Stomach (tissue), 9 donors: ENCODE measurements around the gene ZSCAN18. TPM values are rescaled to one million over a fixed set of nuclear protein-coding genes. Genes with fewer than 3 reads are reported as not detected.

Source experiments
- DNase-seq, 2 donors: peaks; one replicate each; pipeline versions ENCODE4 v3.0.0 to v3.0.0-alpha.2; 2013 to 2019
- H3K27ac ChIP-seq, 5 donors: fragments of 200-600 bp in 4 of 5; sonication (generic) in 4 of 5; one replicate each; pipeline ENCODE4 v1.5.1; 2013 to 2019; ENCODE audit warnings: mild to moderate bottlenecking in 1 of 5, moderate library complexity in 1 of 5
- H3K27me3 ChIP-seq, 3 donors: fragments of 200-600 bp; sonication (generic); one replicate each; pipeline ENCODE4 v1.5.1; 2017 to 2019; ENCODE audit warnings: mixed run types in 1 of 3
- H3K36me3 ChIP-seq, 4 donors: fragments of 200-600 bp; sonication (generic); 1 replicate in 3 of 4; 2 replicates in 1 of 4; pipeline ENCODE4 v1.5.1; 2016 to 2019
- H3K4me1 ChIP-seq, 4 donors: fragments of 200-600 bp; sonication (generic); one replicate each; pipeline ENCODE4 v1.5.1; 2016 to 2019
- H3K4me3 ChIP-seq, 4 donors: fragments of 200-600 bp; sonication (generic) in 3 of 4; one replicate each; pipeline ENCODE4 v1.5.1; 2016 to 2019; ENCODE audit warnings: mild to moderate bottlenecking in 1 of 4
- H3K9me3 ChIP-seq, 4 donors: fragments of 200-600 bp; sonication (generic); one replicate each; pipeline ENCODE4 v1.5.1; 2016 to 2019
- EP300 ChIP-seq: sonication (generic); formaldehyde crosslinking; IDR thresholded peaks from one replicate; pipeline ENCODE4 v1.6.1; 2017; ENCODE audit warnings: antibody characterized with exemption
- POLR2A ChIP-seq, 4 donors: fragments of 450-650 bp; IDR thresholded peaks; one replicate each; pipeline ENCODE4 v1.6.1; 2016; ENCODE audit warnings: antibody characterized with exemption in 4 of 4, control low read depth in 2 of 4, mild to moderate bottlenecking in 1 of 4, moderate library complexity in 1 of 4
- POLR2AphosphoS5 ChIP-seq, 3 donors: sonication (generic); formaldehyde crosslinking; IDR thresholded peaks; one replicate each; pipeline ENCODE4 v1.6.1; 2016; ENCODE audit warnings: antibody characterized with exemption in 3 of 3
- WGBS, 5 donors: extraction: QIAGEN DNeasy Blood & Tissue Kit in 3 of 5; methylation state at CpG; one replicate each; pipeline versions ENCODE4 v1.1.5 to v1.1.7; 2013 to 2018; 5-methylcytosine and 5-hydroxymethylcytosine counted together
- intact Hi-C: fragments of 100-400 bp; cut with DNase I; formaldehyde crosslinking; loops from one replicate; pipeline ENCODE4 v1.15.1; 2023; ENCODE audit warnings: low total_unique reads
- polyA plus RNA-seq, 3 donors: library from polyadenylated mRNA; stranded (reverse); fragments of 200-250 nt; gene quantifications; one replicate each; pipeline ENCODE4 v1.2.3, GENCODE V29; 2013
- total RNA-seq, 5 donors: library from RNA; depleted of rRNA; stranded (reverse); fragments of >200 nt; gene quantifications; one replicate each; pipeline versions ENCODE4 v1.1.0 to v1.2.3, GENCODE V29; 2014 to 2016
- TF ChIP-seq, protein P1 (sequence below), 7 experiments: fragments of 450-650 bp in 4 of 7; fragments of 200-600 bp in 3 of 7; sonication (generic) in 3 of 7; IDR thresholded peaks; one replicate each; pipeline ENCODE4 v1.5.1; 2016 to 2019; ENCODE audit warnings: antibody characterized with exemption in 7 of 7, control low read depth in 2 of 7, mild to moderate bottlenecking in 1 of 7
- donor health status: healthy with polysubstance abuse.
- donor health status: Bipolar disorder and iron deficiency.
- donor health status: healthy.

ZSCAN18 gene
- total and polyA plus RNA-seq, 8 donors: 15.5 to 327 (median 45.9) TPM

DNA sequence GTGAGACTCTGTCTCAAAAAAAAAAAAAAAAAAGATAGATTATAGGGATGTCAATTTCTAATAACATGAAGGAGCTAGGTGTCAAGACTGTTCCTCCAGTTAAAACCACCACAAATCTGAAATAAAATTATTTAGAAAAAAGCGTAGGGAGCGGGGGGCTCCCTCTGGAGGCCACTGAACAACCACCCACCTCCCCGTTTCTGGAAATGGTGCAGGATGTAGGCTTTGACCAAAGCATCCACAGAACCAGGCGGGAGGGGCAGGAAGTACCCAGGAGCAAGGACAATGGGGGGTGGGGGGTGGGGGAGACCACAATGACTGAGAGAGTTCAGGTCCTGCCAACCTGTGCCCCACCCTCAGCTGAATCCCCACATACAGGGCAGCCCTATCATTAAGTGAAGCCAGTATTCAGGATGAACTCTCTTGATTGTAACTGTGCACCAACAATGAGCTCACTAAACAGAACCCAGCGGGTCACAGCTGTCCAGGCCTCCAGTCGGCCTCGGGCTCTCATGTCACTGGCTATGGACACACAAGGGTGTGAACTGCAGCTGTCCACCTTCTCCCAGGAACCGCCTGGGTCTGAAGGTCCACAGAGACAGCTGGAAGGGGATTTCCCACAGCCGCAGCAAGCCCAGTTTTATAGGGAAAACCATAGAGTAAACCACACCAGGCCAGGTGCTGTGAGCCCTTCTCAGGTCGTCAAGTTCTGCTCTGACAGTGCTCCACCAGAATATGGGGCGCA lies 6.6 kb downstream of the ZSCAN18 start:
- 76 to 87% (median 84%) methylated on average over 10 to 11 of the region's 11 CpGs for WGBS, 5 donors
- Histone ChIP-seq H3K27me3 (no peaks in the 10 kb centered on the region), H3K9me3 (peaks cover 10 to 96% (median 82%) of the 10 kb centered on the region in 4 donors), H3K4me3 (no peak overlapping the region), H3K4me1 (peaks cover 0 to 4% (median 4%) of the 10 kb centered on the region in 4 donors), H3K27ac (no peak overlapping the region), H3K36me3 (peaks cover 5 to 93% (median 46%) of the 10 kb centered on the region in 4 donors)
- intact Hi-C loops: no loop called here
- TF ChIP-seq EP300: no peak
- no peak for TF ChIP-seq POLR2AphosphoS5 (IDR thresholded peaks at IDR 0.05)
- TF ChIP-seq, protein P1, sequence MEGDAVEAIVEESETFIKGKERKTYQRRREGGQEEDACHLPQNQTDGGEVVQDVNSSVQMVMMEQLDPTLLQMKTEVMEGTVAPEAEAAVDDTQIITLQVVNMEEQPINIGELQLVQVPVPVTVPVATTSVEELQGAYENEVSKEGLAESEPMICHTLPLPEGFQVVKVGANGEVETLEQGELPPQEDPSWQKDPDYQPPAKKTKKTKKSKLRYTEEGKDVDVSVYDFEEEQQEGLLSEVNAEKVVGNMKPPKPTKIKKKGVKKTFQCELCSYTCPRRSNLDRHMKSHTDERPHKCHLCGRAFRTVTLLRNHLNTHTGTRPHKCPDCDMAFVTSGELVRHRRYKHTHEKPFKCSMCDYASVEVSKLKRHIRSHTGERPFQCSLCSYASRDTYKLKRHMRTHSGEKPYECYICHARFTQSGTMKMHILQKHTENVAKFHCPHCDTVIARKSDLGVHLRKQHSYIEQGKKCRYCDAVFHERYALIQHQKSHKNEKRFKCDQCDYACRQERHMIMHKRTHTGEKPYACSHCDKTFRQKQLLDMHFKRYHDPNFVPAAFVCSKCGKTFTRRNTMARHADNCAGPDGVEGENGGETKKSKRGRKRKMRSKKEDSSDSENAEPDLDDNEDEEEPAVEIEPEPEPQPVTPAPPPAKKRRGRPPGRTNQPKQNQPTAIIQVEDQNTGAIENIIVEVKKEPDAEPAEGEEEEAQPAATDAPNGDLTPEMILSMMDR (IDR thresholded peaks at IDR 0.05): no peak
- TF ChIP-seq POLR2A (IDR thresholded peaks at IDR 0.05): no peak
- DNase-seq: no peak

DNA sequence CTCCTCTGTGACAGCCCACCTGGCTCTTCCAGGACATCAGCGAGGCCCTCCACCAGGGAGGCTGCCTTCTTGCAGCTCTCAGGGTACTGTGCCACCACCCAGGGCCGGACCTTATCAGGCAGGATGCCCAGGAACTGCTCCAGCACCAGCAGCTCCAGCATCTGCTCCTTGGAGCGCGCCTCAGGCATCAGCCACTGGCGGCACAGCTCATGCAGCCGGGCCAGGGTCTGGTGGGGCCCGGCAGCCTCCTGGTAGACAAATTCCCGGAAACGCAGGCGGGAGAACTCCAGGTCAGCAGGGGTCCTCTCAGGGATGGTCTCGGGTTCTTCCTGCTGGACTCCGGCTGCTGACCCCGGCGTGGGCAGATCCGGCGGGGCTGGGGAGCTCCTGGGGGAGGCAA lies 8.2 kb downstream of the ZSCAN18 start:
- TF ChIP-seq POLR2A (IDR thresholded peaks at IDR 0.05) (no peak), EP300 (no peak), POLR2AphosphoS5 (IDR thresholded peaks at IDR 0.05) (no peak)
- TF ChIP-seq, protein P1 (IDR thresholded peaks at IDR 0.05): no peak
- WGBS, 5 donors: 86 to 97% (median 94%) methylated on average over 12 to 16 of the region's 16 CpGs
- H3K4me3 ChIP-seq: no peak overlapping the region
- no peak overlapping the region for H3K27ac ChIP-seq
- intact Hi-C loops: no loop called here
- H3K4me1 ChIP-seq: no peaks in the 10 kb centered on the region
- no peaks in the 10 kb centered on the region for H3K27me3 ChIP-seq
- no peak for DNase-seq
- H3K9me3 ChIP-seq: peaks cover 18 to 96% (median 87%) of the 10 kb centered on the region in 4 donors
- H3K36me3 ChIP-seq: peaks cover 19 to 93% (median 54%) of the 10 kb centered on the region in 4 donors

DNA sequence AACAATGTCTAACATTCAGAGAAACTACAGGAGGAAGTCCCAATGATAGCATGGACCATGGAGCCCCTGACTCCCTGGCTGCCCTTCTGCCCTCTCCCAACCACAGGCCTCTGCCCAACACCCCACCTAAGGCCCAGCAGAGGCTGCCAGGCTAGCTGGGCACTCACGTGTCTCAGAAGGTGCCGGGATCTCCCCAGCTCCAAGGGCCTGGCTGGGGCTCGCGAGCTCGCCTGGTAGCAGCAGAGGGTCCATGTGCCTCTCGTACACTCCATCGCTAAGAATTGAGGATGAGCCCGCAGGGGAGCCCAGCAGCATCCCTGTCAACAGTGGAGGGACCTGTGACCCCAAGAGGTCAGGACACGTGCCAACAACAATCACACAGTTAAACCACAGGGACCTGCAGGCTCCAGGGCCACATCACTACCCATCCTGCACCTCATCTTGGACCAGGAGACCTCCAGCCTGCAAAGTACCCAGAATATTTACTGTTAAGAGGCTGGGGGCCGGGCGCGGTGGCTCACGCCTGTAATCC lies 9.4 kb downstream of the ZSCAN18 start:
- H3K27me3 ChIP-seq: no peaks in the 10 kb centered on the region
- H3K4me3 ChIP-seq: no peak overlapping the region
- 91 to 98% (median 96%) methylated on average over 12 to 13 of the region's 13 CpGs for WGBS, 5 donors
- peaks cover 27 to 97% (median 90%) of the 10 kb centered on the region in 4 donors for H3K9me3 ChIP-seq
- DNase-seq: no peak
- TF ChIP-seq POLR2AphosphoS5 (IDR thresholded peaks at IDR 0.05): no peak
- intact Hi-C loops: no loop called here
- H3K4me1 ChIP-seq: no peaks in the 10 kb centered on the region
- H3K36me3 ChIP-seq: peaks cover 28 to 95% (median 63%) of the 10 kb centered on the region in 4 donors
- H3K27ac ChIP-seq: no peak overlapping the region

DNA sequence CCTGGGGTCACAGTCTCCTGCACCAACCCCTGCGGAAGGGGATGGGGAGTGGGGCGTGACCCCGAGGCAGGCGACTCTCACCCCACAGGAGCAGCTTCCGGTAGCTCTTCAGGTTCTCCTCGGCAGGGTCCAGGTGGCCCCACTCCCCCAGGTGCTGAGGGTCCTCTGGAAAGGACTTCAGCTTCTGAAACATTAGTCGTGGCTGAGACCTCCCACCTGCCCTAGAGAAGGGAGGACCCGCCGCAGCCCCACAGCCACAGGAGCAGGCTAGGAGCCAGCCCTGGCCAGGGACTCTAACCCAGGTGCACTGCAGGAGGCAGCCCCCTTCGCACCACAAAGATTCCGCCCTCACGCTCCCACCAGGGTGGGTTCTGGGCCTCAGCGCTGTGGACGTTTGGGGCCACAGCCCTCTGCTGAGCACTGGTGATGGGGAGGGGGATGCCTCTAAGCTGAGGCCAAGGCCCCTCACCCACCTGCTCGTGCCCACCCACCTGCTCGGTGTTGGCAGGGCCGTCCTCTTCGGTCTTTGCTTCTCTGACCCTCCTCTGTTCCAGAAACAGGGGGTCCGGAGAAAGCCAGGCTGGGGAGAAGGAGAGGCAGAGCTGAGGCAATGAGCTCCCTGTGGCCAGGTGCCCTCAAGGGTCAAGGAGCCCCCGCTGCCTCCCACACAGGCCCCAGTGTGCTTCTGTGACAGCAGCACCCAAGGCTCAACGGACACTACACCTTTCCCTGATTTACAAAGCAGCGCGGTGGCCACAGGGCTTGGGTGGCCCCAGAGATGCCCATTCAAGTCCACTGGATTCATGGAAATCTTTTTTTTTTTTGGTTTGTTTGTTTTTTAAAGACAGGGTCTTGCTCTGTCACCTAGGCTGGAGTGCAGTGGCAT lies 11.0 kb downstream of the ZSCAN18 start:
- no peak for DNase-seq
- Histone ChIP-seq H3K4me3 (no peak overlapping the region), H3K36me3 (peaks cover 28 to 93% (median 62%) of the 10 kb centered on the region in 4 donors), H3K9me3 (peaks cover 36 to 97% (median 92%) of the 10 kb centered on the region in 4 donors), H3K4me1 (no peaks in the 10 kb centered on the region), H3K27me3 (no peaks in the 10 kb centered on the region), H3K27ac (no peak overlapping the region)
- intact Hi-C loops: no loop called here
- WGBS, 5 donors: 88 to 97% (median 95%) methylated on average over 16 to 23 of the region's 23 CpGs
- no peak for TF ChIP-seq EP300
- TF ChIP-seq, protein P1 (IDR thresholded peaks at IDR 0.05): no peak
- TF ChIP-seq POLR2AphosphoS5 (IDR thresholded peaks at IDR 0.05): no peak
- no peak for TF ChIP-seq POLR2A (IDR thresholded peaks at IDR 0.05)
